GM13976 (cell line): ENCODE measurements around the gene BCAP31.

ENCODE experiments used
- DNase-seq: peaks from one replicate; pipeline ENCODE4 v3.0.0; 2012; ENCODE audit warnings: low spot score
- in situ Hi-C: fragments of 300-500 bp; cut with MboI; formaldehyde crosslinking; loops from one replicate; pipeline ENCODE4 v1.12.0; 2022; ENCODE audit warnings: low sequenced_read_pairs, mixed read lengths, inconsistent platforms; ENCODE audit not compliant: unreplicated experiment
- TF ChIP-seq, protein P1 (sequence below): IDR thresholded peaks from 2 replicates; pipeline ENCODE4 v1.5.1; 2012; ENCODE audit warnings: borderline replicate concordance, mild to moderate bottlenecking; ENCODE audit not compliant: insufficient read depth; ENCODE audit errors: extremely low read depth, missing control alignments, control extremely low read depth

Gene BCAP31

DNA sequence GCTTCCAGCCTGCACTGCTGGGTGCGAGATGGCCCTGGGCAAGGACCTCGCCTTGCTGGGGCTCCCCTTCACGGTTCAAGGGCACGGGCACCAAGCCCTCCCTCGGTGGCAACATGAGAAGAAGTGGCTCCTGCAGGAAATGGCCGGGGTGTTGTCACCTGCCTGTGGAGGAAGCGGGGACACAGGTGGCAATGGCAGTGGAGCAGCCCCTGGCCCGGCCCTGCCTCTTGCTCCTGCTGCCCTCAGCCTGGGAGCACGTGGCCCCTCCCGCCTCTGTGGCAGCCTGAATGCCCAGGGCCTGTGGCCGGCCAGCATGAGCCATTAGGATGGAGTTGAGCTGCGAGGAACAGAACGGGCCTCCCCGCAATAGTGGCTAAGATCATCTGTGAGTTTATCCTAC, 17.3 kb upstream of the BCAP31 start:
- TF ChIP-seq, protein P1, sequence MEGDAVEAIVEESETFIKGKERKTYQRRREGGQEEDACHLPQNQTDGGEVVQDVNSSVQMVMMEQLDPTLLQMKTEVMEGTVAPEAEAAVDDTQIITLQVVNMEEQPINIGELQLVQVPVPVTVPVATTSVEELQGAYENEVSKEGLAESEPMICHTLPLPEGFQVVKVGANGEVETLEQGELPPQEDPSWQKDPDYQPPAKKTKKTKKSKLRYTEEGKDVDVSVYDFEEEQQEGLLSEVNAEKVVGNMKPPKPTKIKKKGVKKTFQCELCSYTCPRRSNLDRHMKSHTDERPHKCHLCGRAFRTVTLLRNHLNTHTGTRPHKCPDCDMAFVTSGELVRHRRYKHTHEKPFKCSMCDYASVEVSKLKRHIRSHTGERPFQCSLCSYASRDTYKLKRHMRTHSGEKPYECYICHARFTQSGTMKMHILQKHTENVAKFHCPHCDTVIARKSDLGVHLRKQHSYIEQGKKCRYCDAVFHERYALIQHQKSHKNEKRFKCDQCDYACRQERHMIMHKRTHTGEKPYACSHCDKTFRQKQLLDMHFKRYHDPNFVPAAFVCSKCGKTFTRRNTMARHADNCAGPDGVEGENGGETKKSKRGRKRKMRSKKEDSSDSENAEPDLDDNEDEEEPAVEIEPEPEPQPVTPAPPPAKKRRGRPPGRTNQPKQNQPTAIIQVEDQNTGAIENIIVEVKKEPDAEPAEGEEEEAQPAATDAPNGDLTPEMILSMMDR, result no peak
- no peak for DNase-seq
- in situ Hi-C loops, result no loop called here

DNA sequence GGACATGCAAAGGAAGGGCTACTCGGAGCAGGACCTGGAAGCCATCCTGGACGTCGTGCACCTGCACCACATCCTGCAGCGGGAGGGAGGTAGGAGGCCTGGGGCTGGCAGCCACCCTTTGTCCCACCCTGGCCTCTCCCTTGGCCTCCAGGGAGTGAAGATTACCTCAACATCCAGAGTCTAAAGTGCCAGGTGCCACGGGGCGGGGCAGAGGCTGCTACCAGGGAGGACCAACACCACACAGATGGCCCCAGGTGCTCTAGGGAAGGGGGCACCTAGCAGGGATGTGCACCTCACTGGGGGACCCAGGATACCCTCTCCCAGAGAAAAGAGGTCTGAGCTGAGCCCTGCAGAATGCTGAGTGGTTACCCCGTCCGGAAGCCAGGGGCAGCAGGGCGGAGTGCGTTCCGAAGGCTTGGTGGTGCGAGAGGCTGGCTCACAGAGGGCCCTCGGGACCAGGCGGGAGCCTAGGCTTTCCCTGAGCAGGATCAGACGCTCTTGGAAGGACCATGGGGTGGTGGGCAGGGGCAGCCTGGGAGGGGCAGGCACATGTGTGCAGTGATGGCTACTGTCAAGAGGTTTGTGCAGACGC, 16.5 kb upstream of the BCAP31 start:
- DNase-seq, result no peak
- TF ChIP-seq, protein P1, result no peak
- in situ Hi-C loops, result no loop called here

DNA sequence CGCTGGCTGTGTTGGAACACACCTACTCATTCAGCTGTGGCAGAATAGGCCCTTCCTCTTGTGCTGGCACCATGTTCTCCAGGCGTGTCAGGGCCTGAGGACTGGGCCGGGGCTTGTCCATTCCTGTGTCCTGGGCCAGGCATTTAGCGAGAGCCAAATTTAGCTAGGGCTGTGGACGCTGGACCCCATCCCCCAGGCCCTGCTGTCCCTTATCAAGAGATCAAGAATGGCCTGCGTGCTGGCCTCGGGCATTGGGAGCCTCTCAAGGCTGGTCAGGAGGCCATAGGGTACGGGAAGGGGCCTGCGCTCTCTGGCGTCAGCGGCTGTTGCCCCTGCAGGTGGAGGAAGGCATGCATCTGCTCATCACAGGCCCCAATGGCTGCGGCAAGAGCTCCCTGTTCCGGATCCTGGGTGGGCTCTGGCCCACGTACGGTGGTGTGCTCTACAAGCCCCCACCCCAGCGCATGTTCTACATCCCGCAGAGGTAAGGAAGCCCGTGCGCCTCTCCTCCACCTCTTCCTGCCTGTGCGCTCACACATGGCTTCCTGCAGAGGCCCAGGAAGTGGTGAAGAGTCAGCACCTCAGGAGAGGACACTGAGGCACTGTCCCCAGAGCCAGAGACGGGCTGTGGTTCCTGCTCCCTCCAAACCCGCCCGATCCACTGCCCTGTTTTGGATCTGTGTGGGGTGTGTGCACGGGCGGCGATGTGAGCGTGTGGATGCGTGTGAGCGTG, 15.7 kb upstream of the BCAP31 start:
- no peak for DNase-seq
- in situ Hi-C loops, result no loop called here
- TF ChIP-seq, protein P1, result no peak

DNA sequence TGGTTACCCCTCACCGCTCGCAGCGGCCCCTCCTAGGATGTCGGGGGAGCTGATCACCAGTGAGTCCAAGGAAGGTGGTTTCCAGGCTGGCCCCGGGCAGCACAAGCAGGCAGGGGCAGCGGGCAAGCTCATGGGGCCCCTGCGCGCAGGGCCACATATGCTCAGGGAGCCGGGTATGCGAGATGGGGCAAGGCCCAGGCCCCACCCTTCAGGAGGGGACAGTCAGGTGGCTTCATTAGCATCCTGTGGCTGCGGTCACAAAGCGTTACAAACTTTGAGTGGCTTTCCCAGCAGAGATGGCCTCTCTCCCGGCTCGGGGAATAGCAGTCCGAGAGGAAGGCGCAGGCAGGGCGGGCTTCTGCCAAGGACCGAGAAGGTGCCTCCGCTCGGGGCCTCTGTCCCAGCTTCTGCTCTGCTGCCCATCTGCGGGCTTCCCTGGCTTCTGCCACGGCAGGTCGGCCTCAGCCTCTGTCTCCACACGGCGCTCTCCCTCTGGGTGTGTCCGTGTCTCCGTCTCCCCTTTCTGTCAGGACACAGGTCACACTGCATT, 13.9 kb upstream of the BCAP31 start:
- DNase-seq, result no peak
- TF ChIP-seq, protein P1, result no peak
- in situ Hi-C loops, result no loop called here

DNA sequence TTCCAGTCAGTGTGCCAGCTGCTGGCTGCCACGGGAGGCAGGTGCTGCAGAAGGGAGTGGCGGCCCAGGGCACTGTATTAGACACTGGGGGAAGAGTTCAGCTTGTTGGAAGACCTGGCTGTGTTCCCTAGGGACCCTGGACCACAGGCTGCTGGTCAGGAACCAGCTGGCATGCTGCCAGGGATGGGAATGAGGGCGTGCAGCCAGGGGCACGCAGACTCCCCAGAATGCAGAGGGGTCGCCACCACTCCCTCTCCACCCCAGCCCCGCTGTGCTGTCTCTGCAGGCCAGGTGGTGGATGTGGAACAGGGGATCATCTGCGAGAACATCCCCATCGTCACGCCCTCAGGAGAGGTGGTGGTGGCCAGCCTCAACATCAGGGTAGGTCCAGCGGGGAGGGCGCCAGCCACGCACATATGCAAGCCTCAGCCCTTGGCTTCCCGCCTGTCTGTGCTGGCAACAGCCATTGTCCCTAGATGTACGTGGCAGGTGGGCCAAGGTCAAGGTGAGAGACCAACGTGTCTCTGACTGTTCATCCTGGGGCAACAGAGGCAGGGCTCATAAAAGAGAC, 12.8 kb upstream of the BCAP31 start:
- in situ Hi-C loops, result no loop called here
- DNase-seq, result no peak
- TF ChIP-seq, protein P1, result no peak

DNA sequence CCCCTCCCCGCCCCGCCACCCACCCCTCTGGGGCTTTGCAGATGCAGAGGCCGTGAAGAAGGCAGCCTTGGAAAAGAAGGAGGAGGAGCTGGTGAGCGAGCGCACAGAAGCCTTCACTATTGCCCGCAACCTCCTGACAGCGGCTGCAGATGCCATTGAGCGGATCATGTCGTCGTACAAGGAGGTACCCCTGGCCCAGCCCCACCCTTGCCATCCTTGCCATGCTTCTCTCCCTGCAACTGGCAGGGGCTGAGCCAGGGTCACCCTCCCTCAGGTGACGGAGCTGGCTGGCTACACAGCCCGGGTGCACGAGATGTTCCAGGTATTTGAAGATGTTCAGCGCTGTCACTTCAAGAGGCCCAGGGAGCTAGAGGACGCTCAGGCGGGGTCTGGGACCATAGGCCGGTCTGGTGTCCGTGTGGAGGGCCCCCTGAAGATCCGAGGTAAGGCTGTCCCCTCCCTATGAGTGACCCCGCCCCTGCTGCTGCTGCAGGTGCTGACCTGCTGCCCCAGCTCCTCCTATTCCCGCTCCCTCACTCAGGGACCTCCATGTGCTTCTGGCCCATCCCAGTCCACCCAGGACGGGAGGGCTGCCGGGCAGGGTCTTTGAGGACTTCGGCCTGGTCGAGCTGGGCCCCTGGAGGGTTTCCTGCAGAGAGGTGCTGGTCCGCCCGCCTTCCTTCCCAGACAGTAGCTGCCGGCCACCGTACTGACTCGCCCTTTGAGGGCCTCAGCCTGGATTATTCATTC, 12.1 kb upstream of the BCAP31 start:
- TF ChIP-seq, protein P1, result no peak
- in situ Hi-C loops, result no loop called here
- no peak for DNase-seq
